K562 (cell line): ENCODE results near the gene EXOC3. TPM values are rescaled to one million over a fixed set of nuclear protein-coding genes. Genes with fewer than 3 reads are reported as not detected.

Source experiments
- ATAC-seq: fragments of 200-7000 bp; cut with Tn5 transposase; 3 replicates; pipeline ENCODE4 v1.9.1; 2020; ENCODE audit warnings: moderate library complexity
- BruUV-seq: library from RNA; stranded (reverse); fragments of 400-500 nt; replicated peaks from 2 replicates; lab custom pipeline; 2021; lab: Mats Ljungman, UMichigan
- CTCF ChIA-PET: fragments of 300-600 bp; formaldehyde crosslinking; extraction: SDS; loops from one replicate; lab custom pipeline; 2021; ENCODE audit warnings: low intra/inter-chr PET ratio; lab: Yijun Ruan, JAX
- POLR2A ChIA-PET: fragments of 300-600, 350-650 bp; sonication (Branson Sonifier 250); formaldehyde crosslinking; extraction: SDS; loops from one replicate; lab custom pipeline; 2021; ENCODE audit warnings: antibody characterized with exemption, inconsistent platforms; lab: Yijun Ruan, JAX
- DNase-seq, 4 experiments: peaks; one replicate each; pipeline versions ENCODE4 v3.0.0 to v3.0.0-alpha.2; 2011 to 2018; ENCODE audit warnings: low spot score in 3 of 4, mixed read lengths in 3 of 4; ENCODE audit errors: extremely low read depth in 1 of 4
- FAIRE-seq: peaks from 2 replicates; lab custom pipeline; 2011; peaks lifted over from hg19 to GRCh38; lab: Jason Lieb, UNC
- H2AFZ ChIP-seq: 2 replicates; pipeline ENCODE4 v1.6.0; 2011; ENCODE audit warnings: low read depth, low read length, control low read depth, inconsistent platforms
- H3K27ac ChIP-seq: fragments of 200-600 bp; 3 replicates; pipeline ENCODE4 v1.8.0; 2011; ENCODE audit warnings: low read depth, mild to moderate bottlenecking, control low read depth, inconsistent platforms, low read length, moderate library complexity, mixed read lengths; ENCODE audit errors: extremely low read depth
- H3K27me3 ChIP-seq, 2 experiments: fragments of 300-600 bp in 1 of 2; 2 replicates in 1 of 2; 3 replicates in 1 of 2; pipeline versions ENCODE4 v1.6.0 to v1.8.0; 2011; ENCODE audit warnings: inconsistent platforms in 2 of 2, low read length in 2 of 2, mild to moderate bottlenecking in 1 of 2, mixed read lengths in 1 of 2, moderate library complexity in 1 of 2; ENCODE audit not compliant: control insufficient read depth in 2 of 2, insufficient read depth in 2 of 2
- H3K36me3 ChIP-seq: fragments of 300-600 bp; 3 replicates; pipeline ENCODE4 v1.8.0; 2011; ENCODE audit warnings: mild to moderate bottlenecking, low read length, inconsistent platforms; ENCODE audit not compliant: control insufficient read depth, insufficient read depth
- H3K4me1 ChIP-seq, 2 experiments: fragments of 200-600 bp in 1 of 2; replicated peaks in 1 of 2; 2 replicates in 1 of 2; 3 replicates in 1 of 2; pipeline versions ENCODE4 v1.5.1 to v1.8.0; 2011; ENCODE audit warnings: inconsistent platforms in 2 of 2, low read length in 2 of 2, mild to moderate bottlenecking in 1 of 2, mixed read lengths in 1 of 2, moderate library complexity in 1 of 2; ENCODE audit not compliant: control insufficient read depth in 2 of 2, insufficient read depth in 2 of 2
- H3K4me2 ChIP-seq: 2 replicates; pipeline ENCODE4 v1.6.1; 2011; ENCODE audit warnings: low read length, control low read depth, inconsistent platforms, mixed read lengths; ENCODE audit not compliant: insufficient read depth
- H3K4me3 ChIP-seq: fragments of 200-600 bp; sonication (generic), shearing (Covaris generic); 2 replicates; pipeline ENCODE4 v1.5.1; 2016; ENCODE audit warnings: control low read depth, inconsistent platforms
- H3K79me2 ChIP-seq: fragments of 200-600 bp; 3 replicates; pipeline ENCODE4 v1.8.0; 2011; ENCODE audit warnings: low read length, inconsistent platforms; ENCODE audit not compliant: control insufficient read depth, insufficient read depth
- H3K9ac ChIP-seq, 2 experiments: 2 replicates each; pipeline versions ENCODE4 v1.6.0 to v1.6.1; 2011; ENCODE audit warnings: low read depth in 2 of 2, low read length in 2 of 2, control low read depth in 1 of 2, inconsistent platforms in 1 of 2, mild to moderate bottlenecking in 1 of 2, mixed read lengths in 1 of 2; ENCODE audit not compliant: insufficient read depth in 1 of 2
- H3K9me1 ChIP-seq: one replicate; pipeline ENCODE4 v1.6.0; 2011; ENCODE audit warnings: inconsistent platforms, mild to moderate bottlenecking, low read length, moderate library complexity; ENCODE audit not compliant: control insufficient read depth, insufficient read depth
- H3K9me3 ChIP-seq: replicated peaks from 2 replicates; pipeline ENCODE4 v1.5.1; 2011; ENCODE audit warnings: low read depth, low read length, inconsistent platforms; ENCODE audit not compliant: control insufficient read depth, insufficient read depth
- H4K20me1 ChIP-seq: replicated peaks from 2 replicates; pipeline ENCODE4 v1.6.1; 2011; ENCODE audit warnings: low read length, inconsistent platforms, mixed read lengths; ENCODE audit not compliant: control insufficient read depth, insufficient read depth
- BRF1 ChIP-seq: IDR thresholded peaks from 3 replicates; pipeline ENCODE4 v1.6.1; 2011; ENCODE audit warnings: borderline replicate concordance, mild to moderate bottlenecking; ENCODE audit not compliant: insufficient read length; ENCODE audit errors: extremely low read depth
- FOXA3 ChIP-seq, 2 experiments: fragments of 450-650 bp in 1 of 2; sonication (generic) in 1 of 2; formaldehyde crosslinking; IDR thresholded peaks in 1 of 2; conservative IDR thresholded peaks in 1 of 2; 2 replicates each; pipeline versions ENCODE4 v1.4.0 to v1.8.0; 2020 to 2022; ENCODE audit warnings: mild to moderate bottlenecking in 2 of 2, missing genetic modification reagents in 1 of 2
- GTF2E2 ChIP-seq: fragments of 200-800 bp; sonication (Bioruptor generic); IDR thresholded peaks from 2 replicates; pipeline ENCODE4 v1.6.1; 2016; ENCODE audit warnings: missing genetic modification characterization, missing compliant biosample characterization
- HMGXB4 ChIP-seq: sonication (generic); formaldehyde crosslinking; IDR thresholded peaks from 2 replicates; pipeline ENCODE4 v1.8.1; 2023; ENCODE audit warnings: mild to moderate bottlenecking, missing genetic modification reagents
- ILK ChIP-seq: fragments of 450-650 bp; IDR thresholded peaks from 2 replicates; pipeline ENCODE4 v1.6.1; 2016; ENCODE audit warnings: missing genetic modification characterization, low read depth, mild to moderate bottlenecking, missing compliant biosample characterization, moderate library complexity, borderline replicate concordance
- JUN ChIP-seq, 2 experiments: sonication (generic) in 1 of 2; formaldehyde crosslinking in 1 of 2; IDR thresholded peaks; 2 replicates each; pipeline versions ENCODE4 v1.6.1 to v1.8.0; 2012 to 2022; ENCODE audit warnings: borderline replicate concordance in 2 of 2, mild to moderate bottlenecking in 2 of 2, improper control_type of control experiment in 1 of 2, low read depth in 1 of 2, low read length in 1 of 2, missing genetic modification reagents in 1 of 2
- MAZ ChIP-seq, 2 experiments: fragments of 450-650 bp in 1 of 2; sonication (generic) in 1 of 2; formaldehyde crosslinking; IDR thresholded peaks in 1 of 2; conservative IDR thresholded peaks in 1 of 2; 2 replicates each; pipeline versions ENCODE4 v1.4.0 to v1.5.0; 2020; ENCODE audit warnings: mild to moderate bottlenecking in 1 of 2, missing genetic modification reagents in 1 of 2
- MYC ChIP-seq, 2 experiments: fragments of 250-450 bp in 1 of 2; sonication (Bioruptor Pico) in 1 of 2; IDR thresholded peaks; 2 replicates each; pipeline versions ENCODE4 v1.5.1 to v1.6.1; 2012 to 2021; ENCODE audit warnings: low read depth in 2 of 2, borderline replicate concordance in 1 of 2, improper control_type of control experiment in 1 of 2, low read length in 1 of 2, mild to moderate bottlenecking in 1 of 2, moderate library complexity in 1 of 2
- NFRKB ChIP-seq: fragments of 450-650 bp; IDR thresholded peaks from 2 replicates; pipeline ENCODE4 v1.6.1; 2016; ENCODE audit warnings: low read depth
- PHF20 ChIP-seq: fragments of 450-650 bp; IDR thresholded peaks from 2 replicates; pipeline ENCODE4 v1.6.1; 2018; ENCODE audit not compliant: partially characterized antibody
- RAD51 ChIP-seq: fragments of 450-650 bp; IDR thresholded peaks from 2 replicates; pipeline ENCODE4 v1.7.1; 2016; ENCODE audit warnings: low read depth, mild to moderate bottlenecking, borderline replicate concordance
- SAP30 ChIP-seq: fragments of 200-600 bp; sonication (generic); IDR thresholded peaks from 2 replicates; pipeline ENCODE4 v1.6.1; 2012; ENCODE audit warnings: borderline replicate concordance, low read depth, mild to moderate bottlenecking, moderate library complexity, low read length, control low read depth, inconsistent platforms; ENCODE audit not compliant: insufficient read depth, poor library complexity, severe bottlenecking
- ZBTB17 ChIP-seq: fragments of 450-650 bp; formaldehyde crosslinking; IDR thresholded peaks from 2 replicates; pipeline ENCODE4 v1.4.0; 2020; ENCODE audit warnings: mild to moderate bottlenecking
- ZNF140 ChIP-seq: fragments of 250-450 bp; sonication (Bioruptor Pico); IDR thresholded peaks from 2 replicates; pipeline ENCODE4 v1.8.0; 2021; ENCODE audit warnings: moderate library complexity, mild to moderate bottlenecking, inconsistent platforms
- ZNF347 ChIP-seq: fragments of 450-650 bp; formaldehyde crosslinking; IDR thresholded peaks from 2 replicates; pipeline ENCODE4 v1.4.0; 2020; ENCODE audit warnings: low read depth, mild to moderate bottlenecking, moderate library complexity
- ZNF436 ChIP-seq: fragments of 250-450, 450-650 bp; sonication (Bioruptor Pico); formaldehyde crosslinking; IDR thresholded peaks from 2 replicates; pipeline ENCODE4 v1.7.0; 2020; ENCODE audit warnings: mild to moderate bottlenecking
- ZNF561 ChIP-seq: fragments of 450-650 bp; formaldehyde crosslinking; conservative IDR thresholded peaks from 2 replicates; pipeline ENCODE4 v1.4.0; 2020; ENCODE audit warnings: mild to moderate bottlenecking, moderate library complexity
- WGBS: fragments of 100-300 bp; shearing (Covaris generic); methylation state at CpG from one replicate; pipeline ENCODE4 v1.1.6; 2016; ENCODE audit warnings: low coverage, mixed read lengths; ENCODE audit not compliant: insufficient coverage; ENCODE audit errors: missing lambda C conversion rate; 5-methylcytosine and 5-hydroxymethylcytosine counted together
- in situ Hi-C: fragments of 300-500 bp; cut with MboI; formaldehyde crosslinking; loops from 4 replicates; pipeline ENCODE4 v1.15.0; 2018; ENCODE audit warnings: inconsistent platforms, mixed read lengths
- intact Hi-C: fragments of 100-400 bp; cut with micrococcal nuclease; formaldehyde crosslinking; loops from 2 replicates; pipeline ENCODE4 v1.14.2; 2022
- polyA plus RNA-seq, 8 experiments: library from polyadenylated mRNA; depleted of rRNA in 4 of 8; stranded (reverse) in 5 of 8; unstranded in 3 of 8; fragments of >200 nt; fragmentation: Nextera tagmentation in 2 of 8; fragmentation: Illumina TruSeq in 1 of 8; extraction: Ambion mirVana in 2 of 8; extraction: Trizol in 1 of 8; gene quantifications; 2 replicates each; pipeline versions ENCODE4 v1.2.1 to v1.2.3, GENCODE V29; 2011 to 2014; ENCODE audit warnings: inconsistent platforms in 1 of 8, missing spikeins in 1 of 8
- total RNA-seq, 7 experiments: library from RNA; depleted of rRNA in 6 of 7; stranded (reverse); fragments of >200 nt in 6 of 7; fragmentation: Illumina TruSeq in 2 of 7; extraction: Trizol in 2 of 7; gene quantifications; 2 replicates each; pipeline versions ENCODE4 v1.2.1 to v1.2.3, GENCODE V29; 2011 to 2021; ENCODE audit warnings: low replicate concordance in 1 of 7

Gene EXOC3
- total and polyA plus RNA-seq, 9 of the 15 experiments (the other 6 are each of a cell fraction or from before 2014, with no cell fraction given), result 1.4 to 41.9 (median 22.4) TPM

- H3K9ac ChIP-seq, result peak overlapping the region; percentile 80 to 95
- H3K4me2 ChIP-seq, result peak overlapping the region; percentile 70
- no TSS peak for BruUV-seq
- in situ Hi-C loops (no loop called here), intact Hi-C loops (no loop called here)
- H2AFZ ChIP-seq, result peak overlapping the region; percentile 66
- FAIRE-seq (no peak), DNase-seq (no peak), ATAC-seq (peak; percentile 33)
- no peaks in the 10 kb centered on the region for H3K79me2 ChIP-seq
- no peak overlapping the region for H3K4me3 ChIP-seq
- CTCF ChIA-PET, result no interaction called here
- POLR2A ChIA-PET, result interaction anchor here (0.6 to 0.7 kb wide), 4 partner anchors 13 to 79 kb away, joined by 3 to 4 read pairs (median 3); no protein-coding TSS in a partner anchor
- H3K4me1 ChIP-seq, result peaks cover 14 to 39% of the 10 kb centered on the region in 2 experiments
- H3K27ac ChIP-seq, result peak overlapping the region; percentile 76
- H3K9me3 ChIP-seq, result no peaks in the 10 kb centered on the region
- no peaks in the 10 kb centered on the region for H4K20me1 ChIP-seq
- 60% methylated on average over 23 of the region's 24 CpGs for WGBS
- H3K36me3 ChIP-seq, result no peaks in the 10 kb centered on the region
- no peaks in the 10 kb centered on the region for H3K9me1 ChIP-seq
- H3K27me3 ChIP-seq, result peaks cover 9 to 16% of the 10 kb centered on the region in 2 experiments; a peak in 4 of 5 replicates
- TF ChIP-seq SAP30 (peak; percentile 10), GTF2E2 (no peak), NFRKB (no peak), FOXA3 (CRISPR knock-in tag; conservative IDR thresholded peaks at IDR 0.05 in 1 of 2, IDR thresholded peaks at IDR 0.05 in 1 of 2) (peak in 1 of 2 experiments; percentile 41; a peak in 1 of 4 replicates), MAZ (CRISPR knock-in tag; conservative IDR thresholded peaks at IDR 0.05 in 1 of 2, IDR thresholded peaks at IDR 0.05 in 1 of 2) (0 out of 4 replicates have a peak, but pooled peaks of 1 of the 2 experiments have one; percentile 19), ZNF347 (CRISPR knock-in tag) (0 out of 2 replicates have a peak, but pooled peaks have one; percentile 39), MYC (IDR thresholded peaks at IDR 0.05; ENCODE audit: low read depth, low read length) (no peak), MYC (CRISPR knock-in tag; IDR thresholded peaks at IDR 0.05; ENCODE audit: borderline replicate concordance, low read depth) (0 out of 2 replicates have a peak, but pooled peaks have one; percentile 36), BRF1 (no peak), ILK (tag) (no peak), JUN (IDR thresholded peaks at IDR 0.05; ENCODE audit: borderline replicate concordance, low read depth, low read length) (no peak), JUN (CRISPR knock-in tag; IDR thresholded peaks at IDR 0.05; ENCODE audit: borderline replicate concordance) (peak; percentile 69; the same call in 1 of the 2 replicates), RAD51 (peak; percentile 85), ZNF140 (CRISPR knock-in tag) (no peak), ZNF561 (CRISPR knock-in tag) (no peak), ZBTB17 (peak; percentile 43; the same call in 1 of the 2 replicates), HMGXB4 (CRISPR knock-in tag) (no peak), PHF20 (no peak), ZNF436 (no peak)
Observed at GRCh38 chr5:415928-416635, 26.9 kb upstream of the EXOC3 start.
